Large intestine (tissue), 3 donors: ENCODE measurements around the gene TMIGD2. TPM values are rescaled to one million over a fixed set of nuclear protein-coding genes. Genes with fewer than 3 reads are reported as not detected.

Experiments
- DNase-seq, 2 donors: peaks; one replicate each; pipeline versions ENCODE4 v3.0.0 to v3.0.0-alpha.2; 2013
- H3K27ac ChIP-seq: one replicate; pipeline ENCODE4 v1.5.1; 2013; ENCODE audit warnings: low read length
- H3K27me3 ChIP-seq: 2 replicates; pipeline ENCODE4 v1.6.1; 2013; ENCODE audit warnings: low read length; ENCODE audit not compliant: control insufficient read depth, insufficient read depth
- H3K36me3 ChIP-seq: 2 replicates; pipeline ENCODE4 v1.6.1; 2013; ENCODE audit warnings: low read length; ENCODE audit not compliant: control insufficient read depth, insufficient read depth
- H3K4me1 ChIP-seq: one replicate; pipeline ENCODE4 v1.6.1; 2013; ENCODE audit warnings: low read length; ENCODE audit not compliant: control insufficient read depth, insufficient read depth
- H3K4me3 ChIP-seq: one replicate; pipeline ENCODE4 v1.5.1; 2013; ENCODE audit warnings: low read length
- H3K9me3 ChIP-seq: one replicate; pipeline ENCODE4 v1.6.1; 2013; ENCODE audit warnings: mild to moderate bottlenecking, low read depth, low read length, moderate library complexity; ENCODE audit not compliant: control insufficient read depth
- WGBS: methylation state at CpG from one replicate; pipeline ENCODE4 v1.1.5; 2013; ENCODE audit warnings: low lambda C conversion rate; ENCODE audit not compliant: insufficient coverage; 5-methylcytosine and 5-hydroxymethylcytosine counted together
- polyA plus RNA-seq: library from polyadenylated mRNA; unstranded; fragments of 120-200 nt; gene quantifications from one replicate; pipeline ENCODE4 v1.2.1, GENCODE V29; 2013

The TMIGD2 gene
- polyA plus RNA-seq, 1 donor = 3.5 TPM

DNA sequence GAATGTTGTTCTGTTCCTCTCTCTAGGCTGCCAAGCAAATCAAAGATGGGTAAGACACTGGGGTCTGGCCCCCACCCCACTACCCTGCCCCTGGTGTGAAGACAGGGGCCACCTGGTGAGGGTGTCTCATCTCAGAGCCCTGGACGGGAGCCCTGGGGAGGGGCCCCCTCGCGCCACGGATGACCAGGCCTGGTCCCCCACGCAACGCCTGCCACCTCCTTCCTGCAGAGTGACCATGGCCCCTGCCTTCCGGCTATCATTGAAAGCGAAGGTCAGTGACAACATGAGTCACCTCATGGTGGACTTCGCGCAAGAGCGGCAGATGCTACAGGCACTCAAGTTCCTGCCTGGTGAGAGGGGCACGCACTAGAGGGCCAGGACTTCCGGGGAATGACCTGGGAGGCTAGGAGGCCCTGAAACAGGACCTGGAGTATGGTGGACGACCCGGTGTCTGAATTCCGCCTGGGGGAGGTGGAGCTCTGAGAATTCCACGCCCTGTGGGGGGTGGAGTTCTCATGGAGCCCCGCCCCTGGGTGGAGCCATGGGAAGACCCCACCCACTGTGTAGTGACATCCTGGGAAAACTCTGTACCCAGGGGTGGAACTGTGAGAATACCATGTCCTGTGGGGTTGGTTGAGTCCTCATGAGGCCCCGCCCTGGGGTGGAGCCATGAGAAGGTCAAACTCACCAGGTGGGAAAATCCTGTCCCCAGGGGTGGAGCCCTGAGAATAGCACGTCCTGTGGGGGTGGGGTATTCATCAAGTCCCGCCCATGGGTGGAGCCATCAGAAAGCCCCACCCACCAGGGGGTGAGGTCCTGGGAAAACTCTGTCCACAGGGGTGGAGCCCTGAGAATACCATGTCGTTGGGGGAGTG lies 8.3 kb upstream of the TMIGD2 start:
- WGBS = no CpG with 5 or more reads among the region's 22 CpGs
- Histone ChIP-seq H3K27ac (no peak overlapping the region), H3K27me3 (no peaks in the 10 kb centered on the region), H3K4me1 (no peaks in the 10 kb centered on the region), H3K9me3 (peaks cover 3% of the 10 kb centered on the region), H3K4me3 (no peak overlapping the region), H3K36me3 (no peaks in the 10 kb centered on the region)
- DNase-seq = no peak

DNA sequence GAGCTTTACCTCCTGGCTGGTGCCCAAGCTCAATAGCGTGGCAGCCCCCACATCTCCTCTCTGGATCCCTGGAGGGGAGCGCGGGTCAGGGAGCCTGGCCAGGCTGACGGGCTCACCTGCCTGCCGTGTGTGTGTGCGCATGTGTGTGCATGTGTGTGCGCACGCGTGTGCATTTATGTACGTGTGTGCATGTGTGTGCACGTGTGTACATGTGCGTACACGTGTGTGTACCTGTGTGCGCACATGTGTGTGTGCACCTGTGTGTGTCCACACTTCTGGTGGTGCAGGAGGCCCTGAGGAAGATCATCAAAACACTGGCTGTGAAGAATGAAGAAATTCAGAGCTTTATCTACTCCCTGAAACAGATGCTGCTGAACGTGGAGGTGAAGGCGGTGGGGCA lies 3.5 kb upstream of the TMIGD2 start:
- no peak overlapping the region for H3K4me3 ChIP-seq
- no peak for DNase-seq
- WGBS = no CpG with 5 or more reads among the region's 16 CpGs
- H3K9me3 ChIP-seq = peaks cover 3% of the 10 kb centered on the region
- H3K27ac ChIP-seq = no peak overlapping the region
- peaks cover 3% of the 10 kb centered on the region for H3K4me1 ChIP-seq
- H3K27me3 ChIP-seq = no peaks in the 10 kb centered on the region
- no peaks in the 10 kb centered on the region for H3K36me3 ChIP-seq

DNA sequence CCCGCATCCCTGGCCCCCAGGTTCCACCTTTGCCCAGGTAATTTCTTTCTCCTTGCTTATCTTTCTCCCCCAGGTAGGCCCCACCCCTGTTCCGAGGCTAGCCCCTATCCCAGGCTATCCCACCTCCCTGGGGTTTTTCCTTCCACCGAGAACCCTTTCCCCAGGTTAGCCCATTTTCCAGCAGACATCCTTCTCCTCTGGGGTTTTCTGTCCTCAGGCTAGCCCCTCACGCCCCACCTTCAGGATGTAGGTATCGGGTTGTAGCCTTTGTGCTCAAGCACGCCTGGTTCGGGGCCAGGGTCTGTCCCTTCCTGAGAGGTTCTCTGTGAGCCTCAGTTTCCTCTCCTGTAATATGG lies 3.0 kb upstream of the TMIGD2 start:
- Histone ChIP-seq H3K4me3 (no peak overlapping the region), H3K27ac (no peak overlapping the region), H3K27me3 (no peaks in the 10 kb centered on the region), H3K36me3 (no peaks in the 10 kb centered on the region), H3K9me3 (peaks cover under 1% of the 10 kb centered on the region), H3K4me1 (peaks cover 3% of the 10 kb centered on the region)
- no CpG with 5 or more reads among the region's 7 CpGs for WGBS
- no peak for DNase-seq

DNA sequence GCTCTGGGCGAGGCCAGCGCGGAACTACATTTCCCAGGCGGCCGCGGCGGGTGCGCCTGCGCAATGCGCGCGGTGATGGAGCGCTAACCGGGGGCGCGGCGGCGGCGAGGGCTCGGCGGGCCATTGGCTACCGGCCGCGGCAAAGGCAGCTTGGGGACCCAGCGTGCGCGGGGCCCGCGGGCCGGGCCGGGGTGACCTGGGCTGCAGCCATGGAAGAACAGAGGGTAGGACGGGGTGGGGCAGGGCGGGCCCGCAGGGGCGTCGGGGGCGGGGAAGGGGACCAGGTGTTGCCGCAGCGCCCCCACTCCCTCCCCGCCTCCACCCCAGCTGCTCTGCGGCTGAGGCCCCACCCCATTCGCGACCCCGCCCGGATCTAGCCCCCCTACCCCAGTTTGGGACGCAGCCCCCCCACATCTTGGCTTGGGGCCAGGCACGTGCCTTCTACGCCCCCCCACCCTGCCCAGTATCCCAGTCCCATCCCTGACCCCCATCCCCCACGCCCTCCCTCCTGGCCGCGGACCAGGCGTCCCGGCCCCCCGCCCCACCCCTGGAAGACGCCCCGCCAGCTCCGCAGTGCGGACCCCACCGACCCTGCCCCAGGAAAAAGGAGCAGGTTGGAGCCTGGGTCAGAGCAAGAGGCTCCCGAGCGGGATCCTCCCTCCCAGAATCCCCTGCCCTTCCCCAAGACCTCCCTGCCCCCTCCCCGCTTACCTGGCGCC lies 2.5 kb upstream of the TMIGD2 start, which contains the start of gene FSD1:
TSS of gene FSD1 (plus strand) at position 61 of the 719 bp plus-strand sequence. CDS start at position 210, 149 bp downstream.
- no peak for DNase-seq

DNA sequence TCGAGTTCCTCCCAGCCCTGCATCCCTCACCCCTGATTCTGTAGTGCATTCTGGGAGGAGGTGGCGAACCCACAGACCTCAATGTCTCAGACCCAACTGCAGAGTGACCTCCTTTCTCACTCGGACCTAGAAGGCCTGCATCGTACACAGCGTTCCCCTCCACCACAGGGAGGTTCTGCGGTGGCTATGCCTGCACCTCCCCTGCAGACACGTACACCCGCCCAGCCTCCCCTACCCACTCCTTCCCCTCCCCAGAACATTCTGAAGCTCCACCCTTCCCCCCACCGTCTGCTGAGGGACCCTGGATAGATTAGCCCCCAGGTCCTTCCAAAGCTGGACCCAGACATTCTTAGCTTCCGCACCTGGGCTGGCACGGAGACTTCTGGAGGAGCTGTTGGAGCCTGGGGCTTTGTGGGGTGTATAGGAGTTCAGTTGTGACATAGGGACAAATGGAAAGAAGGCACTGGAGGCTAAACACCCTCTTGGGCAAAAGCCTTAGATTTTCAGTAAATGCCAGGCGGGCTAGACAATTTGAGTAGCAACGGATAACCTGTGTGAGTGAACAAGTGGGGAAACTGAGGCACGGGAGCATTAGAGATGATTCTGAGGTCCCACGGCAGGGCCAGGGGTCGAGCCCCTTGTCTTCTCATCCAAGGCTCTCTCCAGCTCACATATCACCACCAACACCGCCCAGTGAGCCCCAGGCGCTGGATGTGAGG lies 1.8 kb upstream of the TMIGD2 start:
- no peak for DNase-seq
- no peak overlapping the region for H3K27ac ChIP-seq
- no peaks in the 10 kb centered on the region for H3K9me3 ChIP-seq
- H3K27me3 ChIP-seq = no peaks in the 10 kb centered on the region
- H3K4me3 ChIP-seq = no peak overlapping the region
- peaks cover 3% of the 10 kb centered on the region for H3K4me1 ChIP-seq
- WGBS = no CpG with 5 or more reads among the region's 18 CpGs
- H3K36me3 ChIP-seq = no peaks in the 10 kb centered on the region

More for the DNA sequence above, 2.5 kb upstream of the TMIGD2 start, which contains the start of gene FSD1:
- no CpG with 5 or more reads among the region's 63 CpGs for WGBS
- H3K4me1 ChIP-seq = peaks cover 3% of the 10 kb centered on the region
- H3K27ac ChIP-seq = no peak within 1 kb of the TSS
- no peak within 1 kb of the TSS for H3K4me3 ChIP-seq
- H3K36me3 ChIP-seq = no peaks in the 10 kb centered on the region
- no peaks in the 10 kb centered on the region for H3K9me3 ChIP-seq
- no peaks in the 10 kb centered on the region for H3K27me3 ChIP-seq

DNA sequence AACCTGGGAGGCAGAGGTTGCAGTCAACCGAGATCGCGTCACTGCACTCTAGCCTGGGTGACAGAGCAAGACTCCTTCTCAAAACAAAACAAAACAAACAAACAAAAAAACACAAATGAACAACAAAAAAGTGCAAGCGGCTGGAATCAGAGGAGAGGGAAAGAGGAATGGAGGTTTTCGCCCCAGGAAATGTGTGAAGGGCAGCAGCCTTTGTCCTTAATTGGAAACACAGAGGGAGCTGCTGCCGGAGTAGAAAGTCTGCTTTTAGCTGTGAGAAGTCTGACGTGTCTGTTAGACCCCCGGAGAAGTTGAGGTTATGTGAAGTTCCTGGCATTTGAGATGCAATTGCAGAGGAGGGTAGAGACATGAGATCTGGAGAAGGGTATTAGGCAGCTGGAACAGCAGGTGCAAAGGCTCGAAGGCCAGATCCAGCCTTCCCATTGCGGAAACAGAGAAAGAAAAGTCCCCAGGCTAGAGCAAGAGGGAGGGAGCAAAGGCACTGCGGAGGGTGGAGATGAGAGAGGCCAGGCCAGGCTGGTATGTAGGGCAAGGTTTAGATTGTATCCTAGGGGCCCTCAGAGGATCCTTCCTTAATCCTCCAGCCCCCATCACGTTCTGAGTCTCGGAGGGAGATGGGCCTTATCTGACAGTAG lies 473 bp downstream of the TMIGD2 start:
- no peak overlapping the region for H3K27ac ChIP-seq
- H3K36me3 ChIP-seq = no peaks in the 10 kb centered on the region
- H3K4me3 ChIP-seq = no peak overlapping the region
- H3K4me1 ChIP-seq = peaks cover 3% of the 10 kb centered on the region
- 50% methylated on average over 2 of the region's 13 CpGs for WGBS
- no peak for DNase-seq
- H3K27me3 ChIP-seq = no peaks in the 10 kb centered on the region
- H3K9me3 ChIP-seq = no peaks in the 10 kb centered on the region

DNA sequence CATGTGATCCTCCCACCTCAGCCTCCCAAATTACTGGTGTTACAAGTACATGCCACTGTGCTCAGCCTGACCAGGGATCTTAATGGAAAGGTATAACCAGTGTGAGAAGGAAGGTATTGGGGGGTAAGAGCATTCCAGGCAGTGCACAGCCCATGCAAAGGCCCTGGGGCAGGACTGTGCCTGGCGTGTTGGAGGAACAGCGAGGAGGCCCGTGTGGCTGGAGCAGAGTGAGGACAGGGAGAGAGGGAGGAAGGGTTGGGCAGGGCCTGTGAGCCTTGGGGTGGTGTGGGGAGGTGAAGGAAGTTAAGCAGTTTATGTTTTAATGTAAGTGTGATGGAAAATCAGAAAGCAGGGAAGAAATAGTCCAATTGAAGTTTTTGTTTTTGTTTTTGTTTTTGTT lies 1.6 kb downstream of the TMIGD2 start:
- Histone ChIP-seq H3K4me1 (peaks cover 3% of the 10 kb centered on the region), H3K36me3 (no peaks in the 10 kb centered on the region), H3K27ac (no peak overlapping the region), H3K4me3 (no peak overlapping the region), H3K9me3 (no peaks in the 10 kb centered on the region), H3K27me3 (no peaks in the 10 kb centered on the region)
- no peak for DNase-seq
- WGBS = 92% methylated on average over 2 of the region's 3 CpGs

DNA sequence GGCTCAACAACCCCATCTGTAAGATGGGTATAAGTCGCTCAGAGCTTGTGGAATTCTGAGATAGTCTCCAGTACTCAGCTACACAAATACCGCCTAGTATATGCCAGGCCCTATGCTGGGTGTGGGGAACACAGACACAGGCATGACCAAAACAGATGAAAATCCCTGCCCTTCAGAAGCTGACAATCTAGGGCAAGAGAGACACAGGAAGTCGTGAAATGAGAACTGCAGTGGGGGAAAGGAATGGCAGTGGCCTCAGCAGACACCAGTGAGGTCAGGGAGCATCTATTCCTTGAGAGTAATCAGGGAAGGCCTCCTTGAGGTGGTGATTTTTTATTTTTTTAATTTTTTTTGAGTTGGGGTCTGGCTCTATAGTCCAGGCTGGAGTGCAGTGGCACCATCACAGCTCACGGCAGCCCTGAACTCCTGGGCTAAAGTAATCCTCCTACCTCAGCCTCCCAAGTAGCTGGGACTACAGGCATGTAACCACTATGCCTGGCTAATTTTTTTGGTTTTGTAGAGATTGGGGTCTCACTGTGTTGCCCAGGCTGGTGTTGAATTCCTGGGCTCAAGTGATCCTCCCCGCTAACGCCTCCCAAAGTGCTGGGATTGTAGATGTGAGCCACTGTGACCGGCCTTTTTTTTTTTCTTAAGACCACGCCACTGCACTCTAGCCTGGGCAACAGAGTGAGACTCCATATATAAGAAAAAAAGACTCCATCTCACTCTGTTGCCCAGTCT lies 3.2 kb downstream of the TMIGD2 start:
- Histone ChIP-seq H3K27me3 (peaks cover 5% of the 10 kb centered on the region), H3K27ac (no peak overlapping the region), H3K4me1 (peaks cover 3% of the 10 kb centered on the region), H3K36me3 (no peaks in the 10 kb centered on the region), H3K4me3 (no peak overlapping the region), H3K9me3 (no peaks in the 10 kb centered on the region)
- no CpG with 5 or more reads among the region's 8 CpGs for WGBS
- DNase-seq = no peak

DNA sequence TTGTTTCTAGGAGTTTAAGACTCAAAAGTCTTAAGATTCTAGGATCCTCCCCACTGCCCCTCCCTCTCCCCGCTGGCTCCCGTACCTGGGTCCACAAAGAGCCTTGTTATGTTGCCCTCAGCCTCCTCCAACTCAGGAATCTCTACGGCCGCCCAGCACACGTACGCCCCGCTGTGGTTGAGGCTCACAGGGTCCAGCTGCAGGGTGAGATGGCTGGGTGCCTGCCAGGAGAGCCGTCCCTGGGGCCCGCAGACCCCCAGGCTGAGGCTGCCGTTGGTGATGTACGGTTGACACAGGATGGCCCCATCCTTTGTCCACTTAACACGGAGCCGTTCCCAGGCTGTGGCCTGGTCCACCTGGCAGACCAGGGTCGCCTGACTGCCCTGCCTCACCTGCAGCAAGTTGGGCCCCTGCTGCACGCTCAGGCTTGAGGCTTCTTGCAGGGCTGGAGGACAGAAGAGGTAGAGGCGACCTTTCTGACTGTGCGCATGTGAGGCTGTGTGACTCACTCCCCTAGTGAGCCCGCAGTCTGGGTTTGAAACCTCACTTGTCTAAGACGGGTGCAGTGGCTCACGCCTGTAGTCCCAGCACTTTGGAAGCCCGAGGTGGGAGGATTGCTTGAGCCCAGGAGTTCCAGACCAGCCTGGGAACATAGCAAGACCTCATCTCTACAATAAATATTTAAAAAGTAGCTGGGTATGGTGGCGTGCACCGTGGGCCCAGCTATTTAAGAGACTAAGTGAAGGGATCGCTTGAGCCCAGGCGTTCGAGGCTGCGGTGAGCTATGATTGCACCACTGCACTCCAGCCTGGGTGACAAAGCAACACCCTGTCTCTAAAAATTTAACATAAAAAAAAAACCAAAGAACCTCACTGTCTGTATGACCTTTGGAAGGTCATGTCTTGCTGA lies 4.0 kb downstream of the TMIGD2 start:
- Histone ChIP-seq H3K36me3 (no peaks in the 10 kb centered on the region), H3K4me1 (peaks cover 3% of the 10 kb centered on the region), H3K9me3 (no peaks in the 10 kb centered on the region), H3K27ac (no peak overlapping the region), H3K27me3 (peaks cover 5% of the 10 kb centered on the region), H3K4me3 (no peak overlapping the region)
- DNase-seq = no peak
- WGBS = no CpG with 5 or more reads among the region's 27 CpGs
